CD4-positive, alpha-beta T cell treated with Interleukin-12 subunit alpha and Interleukin-12 subunit beta, for 1 hour (primary cell): Measurements from ENCODE around the gene ASB1.

ENCODE experiments used
- DNase-seq: peaks from one replicate; pipeline ENCODE4 v3.0.0-alpha.2; 2020

ASB1 gene

GRCh38 chr2:238426568-238427434, at the start of gene ASB1:
Gene ASB1 (plus strand): TSS chr2:238426927. CDS start chr2:238427071, 144 bp downstream.
- DNase-seq, result peak; percentile 82

GRCh38 chr2:238378230-238379095, 48.3 kb upstream of the ASB1 start:
- DNase-seq, result no peak

GRCh38 chr2:238379096-238379810, 47.5 kb upstream of the ASB1 start:
- DNase-seq, result peak; percentile 37

GRCh38 chr2:238380336-238380735, 46.4 kb upstream of the ASB1 start:
- DNase-seq, result no peak

GRCh38 chr2:238380785-238381184, 45.9 kb upstream of the ASB1 start:
- no peak for DNase-seq

GRCh38 chr2:238381341-238382115, 45.2 kb upstream of the ASB1 start:
- DNase-seq, result no peak

GRCh38 chr2:238382381-238382781, 44.3 kb upstream of the ASB1 start:
- DNase-seq, result no peak

- no peak for DNase-seq
Measured at GRCh38 chr2:238383135-238383534, 43.6 kb upstream of the ASB1 start.

GRCh38 chr2:238383743-238384380, 42.9 kb upstream of the ASB1 start:
- no peak for DNase-seq

GRCh38 chr2:238387332-238387731, 39.4 kb upstream of the ASB1 start:
- DNase-seq, result no peak

GRCh38 chr2:238388794-238389193, 37.9 kb upstream of the ASB1 start:
- DNase-seq, result no peak

GRCh38 chr2:238389988-238390589, 36.6 kb upstream of the ASB1 start:
- no peak for DNase-seq

GRCh38 chr2:238391042-238391689, 35.6 kb upstream of the ASB1 start:
- DNase-seq, result no peak

- DNase-seq, result no peak
Measured at GRCh38 chr2:238396663-238397062, 30.1 kb upstream of the ASB1 start.

GRCh38 chr2:238397356-238397755, 29.4 kb upstream of the ASB1 start:
- DNase-seq, result no peak

GRCh38 chr2:238398577-238398976, 28.1 kb upstream of the ASB1 start:
- DNase-seq, result no peak

- no peak for DNase-seq
Measured at GRCh38 chr2:238399094-238399493, 27.6 kb upstream of the ASB1 start.

- DNase-seq, result no peak
Measured at GRCh38 chr2:238401551-238401950, 25.2 kb upstream of the ASB1 start.

GRCh38 chr2:238403632-238404405, 22.9 kb upstream of the ASB1 start:
- no peak for DNase-seq
